Body of pancreas (tissue), 4 donors: Measurements from ENCODE around the gene PACSIN2.

Experiments
- POLR2A ChIP-seq, 3 donors: fragments of 450-650 bp; IDR thresholded peaks; one replicate each; pipeline ENCODE4 v1.6.1; 2016; ENCODE audit warnings: antibody characterized with exemption in 3 of 3, mild to moderate bottlenecking in 2 of 3
- TF ChIP-seq, protein P1 (sequence below), 7 experiments: fragments of 450-650 bp in 4 of 7; fragments of 200-600 bp in 3 of 7; sonication (generic) in 3 of 7; IDR thresholded peaks; one replicate each; pipeline ENCODE4 v1.5.1; 2016 to 2019; ENCODE audit warnings: antibody characterized with exemption in 7 of 7

GRCh38 chr22:43004362-43005035 is 10.4 kb downstream of the PACSIN2 start:
- TF ChIP-seq, protein P1, sequence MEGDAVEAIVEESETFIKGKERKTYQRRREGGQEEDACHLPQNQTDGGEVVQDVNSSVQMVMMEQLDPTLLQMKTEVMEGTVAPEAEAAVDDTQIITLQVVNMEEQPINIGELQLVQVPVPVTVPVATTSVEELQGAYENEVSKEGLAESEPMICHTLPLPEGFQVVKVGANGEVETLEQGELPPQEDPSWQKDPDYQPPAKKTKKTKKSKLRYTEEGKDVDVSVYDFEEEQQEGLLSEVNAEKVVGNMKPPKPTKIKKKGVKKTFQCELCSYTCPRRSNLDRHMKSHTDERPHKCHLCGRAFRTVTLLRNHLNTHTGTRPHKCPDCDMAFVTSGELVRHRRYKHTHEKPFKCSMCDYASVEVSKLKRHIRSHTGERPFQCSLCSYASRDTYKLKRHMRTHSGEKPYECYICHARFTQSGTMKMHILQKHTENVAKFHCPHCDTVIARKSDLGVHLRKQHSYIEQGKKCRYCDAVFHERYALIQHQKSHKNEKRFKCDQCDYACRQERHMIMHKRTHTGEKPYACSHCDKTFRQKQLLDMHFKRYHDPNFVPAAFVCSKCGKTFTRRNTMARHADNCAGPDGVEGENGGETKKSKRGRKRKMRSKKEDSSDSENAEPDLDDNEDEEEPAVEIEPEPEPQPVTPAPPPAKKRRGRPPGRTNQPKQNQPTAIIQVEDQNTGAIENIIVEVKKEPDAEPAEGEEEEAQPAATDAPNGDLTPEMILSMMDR (IDR thresholded peaks at IDR 0.05) = no peak
- no peak for TF ChIP-seq POLR2A (IDR thresholded peaks at IDR 0.05)
